ENCODE results near the gene XAF1.

DNA sequence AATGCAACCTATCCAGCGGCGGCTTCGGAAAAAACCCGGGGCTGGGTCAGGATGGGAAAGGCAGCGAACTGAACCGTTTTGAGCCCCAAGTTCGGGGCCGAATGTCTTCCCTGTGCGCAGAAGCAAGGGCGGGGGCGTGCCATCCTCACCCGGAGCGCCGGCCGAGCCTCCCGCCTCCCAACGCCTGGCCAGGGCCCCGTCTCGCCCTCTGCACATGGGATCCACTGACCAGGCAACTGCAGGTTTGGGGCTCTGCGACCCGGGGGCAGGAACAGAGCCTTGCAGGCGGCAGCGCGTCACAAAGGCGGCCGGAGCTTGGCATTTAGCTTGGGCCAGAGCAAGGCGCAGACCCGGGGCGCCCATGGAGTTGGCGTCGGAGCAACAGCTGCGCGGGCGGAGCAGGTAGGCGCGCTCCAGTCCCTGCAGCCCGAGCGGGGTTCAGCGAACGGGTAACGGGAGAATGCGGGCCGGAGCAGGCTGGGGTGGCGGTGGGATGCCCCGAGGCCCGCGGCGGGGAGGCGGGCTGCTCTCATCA lies 20.1 kb downstream of the XAF1 start, which contains the start of gene FBXO39:
- TF ChIP-seq, protein P1, sequence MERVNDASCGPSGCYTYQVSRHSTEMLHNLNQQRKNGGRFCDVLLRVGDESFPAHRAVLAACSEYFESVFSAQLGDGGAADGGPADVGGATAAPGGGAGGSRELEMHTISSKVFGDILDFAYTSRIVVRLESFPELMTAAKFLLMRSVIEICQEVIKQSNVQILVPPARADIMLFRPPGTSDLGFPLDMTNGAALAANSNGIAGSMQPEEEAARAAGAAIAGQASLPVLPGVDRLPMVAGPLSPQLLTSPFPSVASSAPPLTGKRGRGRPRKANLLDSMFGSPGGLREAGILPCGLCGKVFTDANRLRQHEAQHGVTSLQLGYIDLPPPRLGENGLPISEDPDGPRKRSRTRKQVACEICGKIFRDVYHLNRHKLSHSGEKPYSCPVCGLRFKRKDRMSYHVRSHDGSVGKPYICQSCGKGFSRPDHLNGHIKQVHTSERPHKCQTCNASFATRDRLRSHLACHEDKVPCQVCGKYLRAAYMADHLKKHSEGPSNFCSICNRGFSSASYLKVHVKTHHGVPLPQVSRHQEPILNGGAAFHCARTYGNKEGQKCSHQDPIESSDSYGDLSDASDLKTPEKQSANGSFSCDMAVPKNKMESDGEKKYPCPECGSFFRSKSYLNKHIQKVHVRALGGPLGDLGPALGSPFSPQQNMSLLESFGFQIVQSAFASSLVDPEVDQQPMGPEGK (CRISPR knock-in tag; IDR thresholded peaks at IDR 0.05; ENCODE audit: borderline replicate concordance), result no peak
- TF ChIP-seq, protein P2, sequence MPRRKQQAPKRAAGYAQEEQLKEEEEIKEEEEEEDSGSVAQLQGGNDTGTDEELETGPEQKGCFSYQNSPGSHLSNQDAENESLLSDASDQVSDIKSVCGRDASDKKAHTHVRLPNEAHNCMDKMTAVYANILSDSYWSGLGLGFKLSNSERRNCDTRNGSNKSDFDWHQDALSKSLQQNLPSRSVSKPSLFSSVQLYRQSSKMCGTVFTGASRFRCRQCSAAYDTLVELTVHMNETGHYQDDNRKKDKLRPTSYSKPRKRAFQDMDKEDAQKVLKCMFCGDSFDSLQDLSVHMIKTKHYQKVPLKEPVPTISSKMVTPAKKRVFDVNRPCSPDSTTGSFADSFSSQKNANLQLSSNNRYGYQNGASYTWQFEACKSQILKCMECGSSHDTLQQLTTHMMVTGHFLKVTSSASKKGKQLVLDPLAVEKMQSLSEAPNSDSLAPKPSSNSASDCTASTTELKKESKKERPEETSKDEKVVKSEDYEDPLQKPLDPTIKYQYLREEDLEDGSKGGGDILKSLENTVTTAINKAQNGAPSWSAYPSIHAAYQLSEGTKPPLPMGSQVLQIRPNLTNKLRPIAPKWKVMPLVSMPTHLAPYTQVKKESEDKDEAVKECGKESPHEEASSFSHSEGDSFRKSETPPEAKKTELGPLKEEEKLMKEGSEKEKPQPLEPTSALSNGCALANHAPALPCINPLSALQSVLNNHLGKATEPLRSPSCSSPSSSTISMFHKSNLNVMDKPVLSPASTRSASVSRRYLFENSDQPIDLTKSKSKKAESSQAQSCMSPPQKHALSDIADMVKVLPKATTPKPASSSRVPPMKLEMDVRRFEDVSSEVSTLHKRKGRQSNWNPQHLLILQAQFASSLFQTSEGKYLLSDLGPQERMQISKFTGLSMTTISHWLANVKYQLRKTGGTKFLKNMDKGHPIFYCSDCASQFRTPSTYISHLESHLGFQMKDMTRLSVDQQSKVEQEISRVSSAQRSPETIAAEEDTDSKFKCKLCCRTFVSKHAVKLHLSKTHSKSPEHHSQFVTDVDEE (CRISPR knock-in tag; IDR thresholded peaks at IDR 0.05), result no peak
- TF ChIP-seq RARB (CRISPR knock-in tag; IDR thresholded peaks at IDR 0.05) (no peak), ARNTL (CRISPR knock-in tag; IDR thresholded peaks at IDR 0.05; ENCODE audit: borderline replicate concordance, low read depth) (no peak), ZFP3 (CRISPR knock-in tag; IDR thresholded peaks at IDR 0.05) (no peak), BACH2 (CRISPR knock-in tag; IDR thresholded peaks at IDR 0.05; ENCODE audit: borderline replicate concordance) (no peak), CSDC2 (CRISPR knock-in tag; IDR thresholded peaks at IDR 0.05) (no peak), ZC3H10 (CRISPR knock-in tag; IDR thresholded peaks at IDR 0.05) (no peak)
- TF ChIP-seq, protein P3, sequence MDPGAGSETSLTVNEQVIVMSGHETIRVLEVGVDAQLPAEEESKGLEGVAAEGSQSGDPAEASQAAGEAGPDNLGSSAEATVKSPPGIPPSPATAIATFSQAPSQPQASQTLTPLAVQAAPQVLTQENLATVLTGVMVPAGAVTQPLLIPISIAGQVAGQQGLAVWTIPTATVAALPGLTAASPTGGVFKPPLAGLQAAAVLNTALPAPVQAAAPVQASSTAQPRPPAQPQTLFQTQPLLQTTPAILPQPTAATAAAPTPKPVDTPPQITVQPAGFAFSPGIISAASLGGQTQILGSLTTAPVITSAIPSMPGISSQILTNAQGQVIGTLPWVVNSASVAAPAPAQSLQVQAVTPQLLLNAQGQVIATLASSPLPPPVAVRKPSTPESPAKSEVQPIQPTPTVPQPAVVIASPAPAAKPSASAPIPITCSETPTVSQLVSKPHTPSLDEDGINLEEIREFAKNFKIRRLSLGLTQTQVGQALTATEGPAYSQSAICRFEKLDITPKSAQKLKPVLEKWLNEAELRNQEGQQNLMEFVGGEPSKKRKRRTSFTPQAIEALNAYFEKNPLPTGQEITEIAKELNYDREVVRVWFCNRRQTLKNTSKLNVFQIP (CRISPR knock-in tag; IDR thresholded peaks at IDR 0.05; ENCODE audit: borderline replicate concordance, low read depth), result no peak
